Memory B cell (primary cell): ENCODE measurements around the gene OR2V2.
"Not testable (repeated sequence)": the region's sequence is repeated elsewhere in the genome, so short reads cannot be mapped to it uniquely, and the experiment has no call there.

Experiments
- ATAC-seq: fragments of 150-1000 bp; cut with Tn5 transposase; 2 replicates; pipeline ENCODE4 v1.10.0; 2021; ENCODE audit warnings: low read depth, mild to moderate bottlenecking, moderate library complexity
- DNase-seq, 2 donors: peaks; one replicate each; pipeline ENCODE4 v3.0.0; 2022; ENCODE audit warnings: low spot score in 2 of 2
- H3K27ac Mint-ChIP-seq: one replicate; pipeline ENCODE4 v1.8.0; 2022; ENCODE audit warnings: mild to moderate bottlenecking, moderate library complexity, mixed read lengths
- H3K27me3 Mint-ChIP-seq: one replicate; pipeline ENCODE4 v1.8.0; 2022; ENCODE audit warnings: mixed read lengths
- H3K36me3 Mint-ChIP-seq: one replicate; pipeline ENCODE4 v1.8.0; 2022; ENCODE audit warnings: mild to moderate bottlenecking, mixed read lengths
- H3K4me1 Mint-ChIP-seq: one replicate; pipeline ENCODE4 v1.8.0; 2022; ENCODE audit warnings: mixed read lengths
- H3K4me3 Mint-ChIP-seq: one replicate; pipeline ENCODE4 v1.8.0; 2022; ENCODE audit warnings: mild to moderate bottlenecking, moderate library complexity, mixed read lengths
- H3K9me3 Mint-ChIP-seq: one replicate; pipeline ENCODE4 v1.8.0; 2022; ENCODE audit warnings: mixed read lengths

The OR2V2 gene

GRCh38 chr5:181145133-181145532 lies 2.3 kb upstream of the OR2V2 start:
- DNase-seq (no peak), ATAC-seq (no peak)
- Mint-ChIP-seq H3K9me3 (no peaks in the 10 kb centered on the region), H3K4me1 (peaks cover 3% of the 10 kb centered on the region), H3K27me3 (peaks cover 35% of the 10 kb centered on the region), H3K27ac (no peak overlapping the region), H3K4me3 (no peak overlapping the region), H3K36me3 (no peaks in the 10 kb centered on the region)

DNA sequence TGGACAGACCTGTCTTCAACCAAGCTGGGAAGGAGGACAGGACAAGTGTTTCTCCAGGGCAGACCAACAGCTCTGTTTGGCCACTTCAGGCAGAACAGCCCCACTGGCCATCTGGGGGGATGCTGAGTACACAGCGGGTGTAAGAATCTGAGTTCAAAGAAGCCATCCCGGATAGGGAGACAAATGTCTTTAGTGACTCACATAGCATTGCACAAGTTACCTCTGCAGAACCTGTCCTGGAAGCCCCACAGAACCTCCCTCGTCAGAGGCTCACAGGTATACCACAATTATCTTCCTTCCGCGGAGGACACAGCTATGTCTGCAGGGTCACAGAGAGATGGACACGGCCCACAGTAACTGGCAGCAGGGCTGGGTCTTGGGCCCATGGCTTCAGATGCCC lies 2.0 kb downstream of the OR2V2 start:
- Mint-ChIP-seq H3K36me3 (no peaks in the 10 kb centered on the region), H3K4me3 (no peak overlapping the region), H3K9me3 (no peaks in the 10 kb centered on the region), H3K27me3 (peaks cover 25% of the 10 kb centered on the region), H3K4me1 (peaks cover 5% of the 10 kb centered on the region), H3K27ac (no peak overlapping the region)
- no peak for ATAC-seq
- DNase-seq: no peak

- Mint-ChIP-seq H3K27me3 (peaks cover 27% of the 10 kb centered on the region), H3K4me1 (peaks cover 5% of the 10 kb centered on the region), H3K4me3 (no peak overlapping the region), H3K9me3 (peaks cover 2% of the 10 kb centered on the region), H3K27ac (no peak overlapping the region), H3K36me3 (peaks cover 2% of the 10 kb centered on the region)
- ATAC-seq: no peak
- no peak for DNase-seq
These were observed 2.7 kb downstream of the OR2V2 start for GRCh38 chr5:181149806-181150733.

GRCh38 chr5:181151146-181151545 lies 3.8 kb downstream of the OR2V2 start:
- no peak for DNase-seq
- Mint-ChIP-seq H3K27me3 (peaks cover 27% of the 10 kb centered on the region), H3K36me3 (peaks cover 2% of the 10 kb centered on the region), H3K27ac (no peak overlapping the region), H3K9me3 (peaks cover 2% of the 10 kb centered on the region), H3K4me1 (peaks cover 5% of the 10 kb centered on the region), H3K4me3 (no peak overlapping the region)
- no peak for ATAC-seq

GRCh38 chr5:181152406-181152805 lies 5.0 kb downstream of the OR2V2 start:
- ATAC-seq (no peak), DNase-seq (no peak)
- Mint-ChIP-seq H3K4me1 (peaks cover 5% of the 10 kb centered on the region), H3K36me3 (peaks cover 2% of the 10 kb centered on the region), H3K27me3 (peaks cover 26% of the 10 kb centered on the region), H3K4me3 (no peak overlapping the region), H3K27ac (no peak overlapping the region), H3K9me3 (peaks cover 2% of the 10 kb centered on the region)

GRCh38 chr5:181153814-181154213 lies 6.4 kb downstream of the OR2V2 start:
- peaks cover 16% of the 10 kb centered on the region for H3K27me3 Mint-ChIP-seq

DNA sequence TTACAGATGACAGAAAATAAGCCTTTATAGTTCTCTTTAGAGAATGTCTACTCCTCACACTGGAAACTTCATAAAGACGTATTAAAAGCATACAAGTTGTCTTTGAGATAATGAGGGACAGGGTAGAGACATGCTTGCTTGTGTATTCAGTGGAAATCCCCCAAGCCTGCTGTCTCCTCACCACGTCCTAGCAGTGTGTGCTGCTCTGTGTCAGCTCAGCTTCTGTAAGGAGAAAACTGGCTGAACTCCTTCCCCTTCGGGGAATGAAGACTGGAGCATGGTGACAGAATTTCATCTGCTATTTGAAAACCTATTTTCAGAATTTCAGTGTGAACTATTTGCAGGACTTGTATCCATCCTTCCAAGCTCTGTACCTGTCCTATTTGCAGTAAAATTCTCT lies 9.4 kb downstream of the OR2V2 start:
- H3K4me1 Mint-ChIP-seq: peaks cover 15% of the 10 kb centered on the region
- peaks cover 2% of the 10 kb centered on the region for H3K36me3 Mint-ChIP-seq
- H3K9me3 Mint-ChIP-seq: peaks cover 2% of the 10 kb centered on the region
- H3K27me3 Mint-ChIP-seq: peaks cover 2% of the 10 kb centered on the region
- no peak overlapping the region for H3K27ac Mint-ChIP-seq
- ATAC-seq: no peak
- no peak for DNase-seq
- no peak overlapping the region for H3K4me3 Mint-ChIP-seq

More at GRCh38 chr5:181153814-181154213, 6.4 kb downstream of the OR2V2 start:
- no peak overlapping the region for H3K4me3 Mint-ChIP-seq
- H3K27ac Mint-ChIP-seq: no peak overlapping the region
- DNase-seq (no peak), ATAC-seq (no peak)
- peaks cover 2% of the 10 kb centered on the region for H3K36me3 Mint-ChIP-seq
- H3K4me1 Mint-ChIP-seq: peaks cover 5% of the 10 kb centered on the region
- peaks cover 2% of the 10 kb centered on the region for H3K9me3 Mint-ChIP-seq

DNA sequence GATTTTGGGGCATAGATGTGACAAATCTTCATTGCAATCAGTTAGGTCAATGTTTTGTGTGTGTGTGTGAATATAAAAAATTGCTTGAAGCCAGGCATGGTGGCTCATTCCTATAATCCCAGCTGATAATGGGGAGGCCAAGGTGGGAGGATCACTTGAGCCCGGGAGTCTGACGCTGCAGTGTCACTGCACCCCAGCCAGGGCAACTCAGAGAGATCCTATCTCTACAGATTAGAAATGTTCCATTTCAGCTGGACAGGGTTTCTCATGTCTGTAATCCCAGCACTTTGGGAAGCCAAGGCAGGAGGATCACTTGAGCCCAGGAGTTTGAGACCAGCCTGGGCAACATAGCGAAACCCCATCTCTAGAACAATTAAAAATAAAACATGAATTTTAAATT lies 11.5 kb downstream of the OR2V2 start:
- peak overlapping the region; percentile 90 for H3K27ac Mint-ChIP-seq
- H3K36me3 Mint-ChIP-seq: peaks cover 2% of the 10 kb centered on the region
- ATAC-seq: no peak
- DNase-seq: no peak
- H3K4me3 Mint-ChIP-seq: no peak overlapping the region
- H3K9me3 Mint-ChIP-seq: peaks cover 5% of the 10 kb centered on the region
- H3K27me3 Mint-ChIP-seq: peaks cover 5% of the 10 kb centered on the region
- peaks cover 18% of the 10 kb centered on the region for H3K4me1 Mint-ChIP-seq

DNA sequence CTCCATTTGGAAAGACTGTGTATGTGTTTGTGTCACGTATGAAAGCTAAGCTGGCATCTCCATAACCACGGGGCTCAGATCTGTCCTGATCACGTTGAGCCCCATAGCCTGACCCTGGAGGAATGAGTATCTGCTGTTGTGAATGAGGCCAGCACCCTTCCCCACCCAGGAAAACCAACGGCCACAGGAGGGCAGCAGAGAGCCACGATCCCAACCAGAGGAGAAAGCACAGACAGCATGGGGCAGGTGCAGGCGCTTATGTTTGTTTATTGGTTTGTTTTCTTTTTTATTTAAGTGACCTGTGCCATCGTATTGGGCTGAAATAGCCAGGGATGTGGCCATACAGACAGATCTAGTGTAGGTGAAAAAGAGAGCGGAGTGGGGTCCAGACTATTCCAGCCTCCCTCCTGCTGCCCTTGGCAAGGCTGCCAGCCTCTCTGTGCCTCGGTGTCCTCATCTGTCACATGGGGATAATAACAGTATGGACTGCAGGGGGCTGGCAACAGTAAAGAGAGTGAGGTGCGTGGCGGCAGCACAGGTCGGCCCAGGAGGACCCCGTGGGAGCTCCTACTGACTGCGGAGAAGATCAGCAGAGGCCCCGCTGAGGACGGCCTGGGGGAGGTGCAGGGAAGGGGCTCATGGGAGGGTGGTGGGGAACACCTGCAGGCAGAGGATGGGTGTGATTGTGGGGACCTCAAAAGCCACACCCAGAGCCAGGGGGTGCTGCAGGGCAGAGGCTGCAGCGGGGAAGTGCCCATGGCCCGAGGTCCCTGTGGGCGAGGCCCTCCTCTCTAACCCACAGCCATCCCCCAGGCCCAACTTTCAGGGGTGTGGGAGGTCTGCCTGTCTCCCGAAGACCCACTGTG lies 12.1 kb downstream of the OR2V2 start:
- peaks cover 5% of the 10 kb centered on the region for H3K9me3 Mint-ChIP-seq
- H3K27ac Mint-ChIP-seq: peak overlapping the region; percentile 90
- peak overlapping the region; percentile 80 for H3K4me3 Mint-ChIP-seq
- H3K27me3 Mint-ChIP-seq: peaks cover 5% of the 10 kb centered on the region
- H3K36me3 Mint-ChIP-seq: peaks cover 2% of the 10 kb centered on the region
- ATAC-seq (peak; percentile 75), DNase-seq (peak; percentile 92 to 97)
- peaks cover 17% of the 10 kb centered on the region for H3K4me1 Mint-ChIP-seq

GRCh38 chr5:181160152-181160754 lies 12.9 kb downstream of the OR2V2 start:
- H3K9me3 Mint-ChIP-seq: peaks cover 3% of the 10 kb centered on the region
- H3K4me3 Mint-ChIP-seq: peak overlapping the region; percentile 83
- peaks cover 17% of the 10 kb centered on the region for H3K4me1 Mint-ChIP-seq
- no peaks in the 10 kb centered on the region for H3K36me3 Mint-ChIP-seq
- peak; percentile 86 for ATAC-seq
- peaks cover 3% of the 10 kb centered on the region for H3K27me3 Mint-ChIP-seq
- peak; percentile 53 to 65 for DNase-seq
- H3K27ac Mint-ChIP-seq: peak overlapping the region; percentile 86

DNA sequence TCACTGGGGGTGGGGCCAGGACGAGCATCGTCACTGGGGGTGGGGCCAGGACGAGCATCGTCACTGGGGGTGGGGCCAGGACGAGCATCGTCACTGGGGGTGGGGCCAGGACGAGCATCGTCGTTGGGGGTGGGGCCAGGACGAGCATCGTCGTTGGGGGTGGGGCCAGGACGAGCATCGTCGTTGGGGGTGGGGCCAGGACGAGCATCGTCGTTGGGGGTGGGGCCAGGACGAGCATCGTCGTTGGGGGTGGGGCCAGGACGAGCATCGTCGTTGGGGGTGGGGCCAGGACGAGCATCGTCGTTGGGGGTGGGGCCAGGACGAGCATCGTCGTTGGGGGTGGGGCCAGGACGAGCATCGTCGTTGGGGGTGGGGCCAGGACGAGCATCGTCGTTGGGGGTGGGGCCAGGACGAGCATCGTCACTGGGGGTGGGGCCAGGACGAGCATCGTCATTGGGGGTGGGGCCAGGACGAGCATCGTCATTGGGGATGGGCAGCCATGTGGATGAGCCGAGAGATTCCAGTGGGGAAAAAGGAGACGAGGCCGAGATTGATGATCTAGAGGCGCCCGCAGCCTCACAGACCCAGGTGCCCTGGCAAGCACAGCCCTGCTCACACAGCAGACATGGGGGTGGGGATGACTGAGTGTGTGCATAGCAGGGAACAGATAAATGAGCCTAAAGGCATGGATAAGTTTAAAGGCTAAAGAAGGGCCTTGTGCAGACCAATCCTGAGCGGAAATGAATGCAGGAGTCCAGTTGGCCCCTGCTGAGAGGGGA lies 13.6 kb downstream of the OR2V2 start:
- H3K27ac Mint-ChIP-seq: peak overlapping the region; percentile 86
- H3K4me3 Mint-ChIP-seq: peak overlapping the region; percentile 83
- not testable (repeated sequence) for H3K27me3 Mint-ChIP-seq, H3K36me3 Mint-ChIP-seq, H3K9me3 Mint-ChIP-seq
- peaks cover 17% of the 10 kb centered on the region for H3K4me1 Mint-ChIP-seq
- ATAC-seq: peak; percentile 24
- peak; percentile 47 to 52 for DNase-seq

- peaks cover 18% of the 10 kb centered on the region for H3K4me1 Mint-ChIP-seq
- DNase-seq: no peak
- H3K27ac Mint-ChIP-seq: peak overlapping the region; percentile 53
These were observed 14.3 kb downstream of the OR2V2 start for GRCh38 chr5:181161534-181162175.

More at GRCh38 chr5:181161534-181162175, 14.3 kb downstream of the OR2V2 start:
- no peak for ATAC-seq
- H3K36me3 Mint-ChIP-seq: no peaks in the 10 kb centered on the region
- peak overlapping the region; percentile 65 for H3K4me3 Mint-ChIP-seq
- H3K27me3 Mint-ChIP-seq: peaks cover 8% of the 10 kb centered on the region
- peaks cover 3% of the 10 kb centered on the region for H3K9me3 Mint-ChIP-seq
